GM10847 (cell line): ENCODE data around the gene ITGA1.

Experiments used
- POLR2A ChIP-seq: IDR thresholded peaks from 2 replicates; pipeline ENCODE4 v1.6.1; 2011; ENCODE audit not compliant: insufficient read length; ENCODE audit errors: extremely low read depth

ITGA1 gene

GRCh38 chr5:52789851-52790250, 2.1 kb downstream of the ITGA1 start:
- no peak for TF ChIP-seq POLR2A

GRCh38 chr5:52791366-52791765, 3.6 kb downstream of the ITGA1 start:
- no peak for TF ChIP-seq POLR2A

DNA sequence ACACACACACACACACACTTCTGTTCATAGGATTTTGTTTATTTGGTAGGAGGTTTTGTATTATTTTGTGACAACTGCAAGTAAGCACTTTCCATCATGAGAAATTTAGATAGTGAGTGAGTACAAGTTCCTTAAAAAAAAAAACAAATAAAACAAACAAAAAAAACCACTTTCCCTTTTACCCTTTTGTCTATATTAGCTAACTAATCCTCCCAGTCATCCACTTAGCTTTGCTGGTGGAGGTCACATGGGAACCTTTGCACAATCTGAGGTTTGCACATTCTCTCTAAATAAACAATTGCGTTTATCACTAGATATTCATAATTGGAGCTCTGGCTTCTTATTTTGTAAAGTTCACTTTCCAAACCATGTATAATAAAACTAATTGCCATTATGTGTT, 6.8 kb downstream of the ITGA1 start:
- TF ChIP-seq POLR2A, result no peak

- TF ChIP-seq POLR2A, result no peak
These were observed 8.3 kb downstream of the ITGA1 start for GRCh38 chr5:52796031-52796430.

DNA sequence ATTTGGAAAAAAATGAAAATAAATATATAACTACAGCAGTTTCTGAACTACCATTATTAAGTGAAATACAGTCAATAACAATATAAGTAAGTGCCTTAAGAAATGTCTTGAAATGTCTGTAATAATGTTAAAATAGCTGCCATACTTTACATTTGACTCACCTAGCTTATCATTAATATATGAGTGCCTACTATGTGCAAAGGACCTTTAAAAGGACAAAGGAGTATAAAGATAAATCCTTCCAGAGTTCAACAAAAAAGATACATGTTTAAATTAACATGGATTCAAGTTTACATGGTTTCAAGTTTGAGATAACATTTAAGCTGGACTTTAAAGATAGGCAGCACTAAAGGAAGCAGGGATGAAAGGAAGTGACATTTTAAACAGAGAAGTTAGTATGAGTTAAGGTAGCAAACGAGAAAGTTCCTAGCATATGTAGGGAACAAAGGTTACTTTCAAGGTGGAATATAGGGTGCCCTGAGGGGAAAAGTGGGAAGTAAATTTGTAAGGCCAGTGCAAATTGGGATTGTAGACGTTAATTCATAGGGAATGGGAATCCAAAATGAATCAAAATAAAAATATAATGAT, 8.9 kb downstream of the ITGA1 start:
- TF ChIP-seq POLR2A, result no peak

DNA sequence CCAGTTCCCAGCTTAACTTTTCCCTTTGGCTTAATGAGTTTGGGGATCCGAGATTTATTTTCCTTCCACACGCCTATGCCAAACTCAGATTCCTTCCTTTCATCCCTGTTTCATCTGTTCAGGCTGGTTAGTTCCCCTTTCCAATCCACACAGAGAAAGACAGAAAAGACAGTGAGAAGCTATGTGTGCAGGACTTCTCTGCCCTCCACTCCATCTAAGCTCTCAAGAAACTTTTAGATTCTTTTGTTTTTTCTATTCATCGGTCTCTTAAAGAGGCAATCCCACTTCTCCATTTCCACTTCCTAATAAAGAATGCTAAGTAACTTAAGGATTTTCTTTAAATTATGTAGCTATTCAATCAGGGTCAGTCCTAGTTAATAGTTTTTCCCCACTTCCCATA, 11.2 kb downstream of the ITGA1 start:
- no peak for TF ChIP-seq POLR2A

DNA sequence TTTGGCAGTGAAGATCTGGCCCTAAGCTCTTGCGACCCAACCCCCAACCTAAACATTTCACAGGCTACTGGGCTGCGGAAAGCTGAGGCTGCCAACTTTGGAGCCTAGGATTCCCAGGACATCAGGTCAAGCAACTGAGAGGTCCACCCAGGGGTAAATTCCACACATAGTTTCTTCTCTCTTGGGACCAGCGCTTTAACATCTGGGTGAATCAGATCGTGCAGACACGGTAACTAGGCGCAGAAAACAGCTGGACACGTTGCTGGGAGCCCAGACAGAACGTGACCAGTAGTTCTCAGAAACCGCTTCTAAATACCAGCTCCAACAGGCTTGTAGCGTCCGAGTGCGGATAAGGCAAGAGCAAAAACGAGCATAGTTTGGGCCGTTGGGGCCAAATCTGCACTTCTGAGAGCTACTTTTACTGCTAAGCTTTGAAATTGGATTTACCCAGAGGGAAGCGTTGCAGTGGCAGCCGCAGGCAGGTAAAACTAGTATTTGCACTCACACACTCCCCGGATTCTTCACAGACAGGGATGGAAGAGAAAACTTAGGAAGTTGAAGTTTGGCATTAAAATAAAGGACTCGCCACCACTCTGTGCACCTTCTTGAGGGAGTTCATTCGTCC, 11.8 kb downstream of the ITGA1 start:
- no peak for TF ChIP-seq POLR2A

GRCh38 chr5:52799983-52800393, 12.3 kb downstream of the ITGA1 start:
- TF ChIP-seq POLR2A, result peak; percentile 68

GRCh38 chr5:52800394-52801213, 12.9 kb downstream of the ITGA1 start:
- TF ChIP-seq POLR2A, result no peak

DNA sequence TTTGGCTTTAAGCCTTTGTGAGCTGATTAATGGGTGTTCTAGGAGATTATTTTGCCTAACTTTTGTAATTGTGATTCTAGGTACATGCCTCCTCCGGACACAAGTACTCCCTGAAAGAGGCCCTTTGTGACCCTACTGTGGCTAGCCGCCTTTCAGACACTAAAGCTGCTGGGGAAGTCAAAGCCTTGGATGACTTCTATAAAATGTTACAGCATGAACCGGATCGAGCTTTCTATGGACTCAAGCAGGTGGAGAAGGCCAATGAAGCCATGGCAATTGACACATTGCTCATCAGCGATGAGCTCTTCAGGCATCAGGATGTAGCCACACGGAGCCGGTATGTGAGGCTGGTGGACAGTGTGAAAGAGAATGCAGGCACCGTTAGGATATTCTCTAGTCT, 13.6 kb downstream of the ITGA1 start:
- no peak for TF ChIP-seq POLR2A

GRCh38 chr5:52802272-52802973, 14.7 kb downstream of the ITGA1 start:
- TF ChIP-seq POLR2A, result no peak

DNA sequence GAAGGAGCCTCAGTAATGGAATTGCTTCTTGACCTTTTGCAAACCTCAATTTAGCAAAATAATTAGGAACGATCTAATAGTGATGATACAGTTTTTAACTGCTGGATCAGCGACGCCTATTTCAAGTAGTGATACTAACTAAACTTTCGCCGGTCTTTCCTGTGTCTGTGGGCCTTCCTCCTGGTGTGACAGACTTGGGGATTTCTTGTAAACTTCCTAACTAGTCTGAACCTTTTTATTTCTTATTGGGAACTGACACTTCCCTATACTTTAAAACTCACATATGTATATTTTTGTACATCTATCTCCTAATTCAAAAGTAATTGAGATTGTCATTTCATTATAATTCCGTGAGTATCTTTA, 15.2 kb downstream of the ITGA1 start:
- no peak for TF ChIP-seq POLR2A

GRCh38 chr5:52804387-52804791, 16.7 kb downstream of the ITGA1 start:
- TF ChIP-seq POLR2A, result no peak

- TF ChIP-seq POLR2A, result no peak
These were observed 17.3 kb downstream of the ITGA1 start for GRCh38 chr5:52804981-52805380.

DNA sequence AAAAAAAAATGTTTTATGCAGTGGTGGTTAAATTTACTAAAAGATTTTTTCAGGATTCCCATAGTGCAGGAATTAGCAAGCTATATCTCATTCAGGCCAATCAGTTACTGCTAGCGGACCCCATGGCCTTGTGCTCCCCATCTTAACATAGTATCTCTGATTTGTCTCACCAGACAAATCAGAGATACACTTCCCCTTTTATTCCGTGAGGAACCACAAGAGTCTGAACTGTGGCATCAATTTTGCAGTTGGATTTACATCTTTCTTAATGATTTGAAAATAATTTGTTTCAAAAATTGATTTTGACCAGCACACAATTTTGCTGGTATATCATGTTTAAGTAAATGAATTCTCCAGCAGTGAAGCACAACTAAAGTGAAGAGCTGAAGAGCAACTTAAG, 17.9 kb downstream of the ITGA1 start:
- no peak for TF ChIP-seq POLR2A

GRCh38 chr5:52807037-52807436, 19.3 kb downstream of the ITGA1 start:
- TF ChIP-seq POLR2A, result no peak
